ENCODE measurements around the gene ASB10.
A peak's percentile ranks its signal among the peaks of the same experiment; 100 is the strongest.

ASB10 gene

GRCh38 chr7:151185762-151186639 is 1.0 kb downstream of the ASB10 start:
- no peak for TF ChIP-seq CTCF (IDR thresholded peaks at IDR 0.05; ENCODE audit: extremely low read depth, missing control alignments)
- DNase-seq (ENCODE audit: low spot score): no peak

DNA sequence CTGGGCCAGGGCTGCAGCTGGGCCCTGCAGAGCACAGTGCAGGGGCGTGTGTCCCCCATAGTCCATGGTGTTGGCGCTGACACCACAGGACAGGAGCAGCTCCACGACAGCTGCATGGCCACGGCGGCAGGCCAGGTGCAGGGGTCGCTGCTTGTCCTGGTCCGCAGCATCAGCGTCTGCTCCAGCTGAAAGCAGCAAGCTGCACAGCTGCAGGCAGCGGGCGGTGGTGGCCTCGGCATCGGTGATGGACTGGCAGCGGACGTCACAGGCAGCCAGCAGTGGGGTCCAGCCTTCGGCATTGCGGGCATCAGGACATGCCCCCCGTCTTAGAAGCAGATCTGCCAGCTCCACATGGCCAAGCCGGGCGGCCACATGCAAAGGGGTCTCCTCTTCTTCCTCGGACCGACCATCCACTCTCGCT is 6.0 kb downstream of the ASB10 start:
- TF ChIP-seq CTCF (IDR thresholded peaks at IDR 0.05; ENCODE audit: extremely low read depth, missing control alignments): no peak
- DNase-seq (ENCODE audit: low spot score): no peak

DNA sequence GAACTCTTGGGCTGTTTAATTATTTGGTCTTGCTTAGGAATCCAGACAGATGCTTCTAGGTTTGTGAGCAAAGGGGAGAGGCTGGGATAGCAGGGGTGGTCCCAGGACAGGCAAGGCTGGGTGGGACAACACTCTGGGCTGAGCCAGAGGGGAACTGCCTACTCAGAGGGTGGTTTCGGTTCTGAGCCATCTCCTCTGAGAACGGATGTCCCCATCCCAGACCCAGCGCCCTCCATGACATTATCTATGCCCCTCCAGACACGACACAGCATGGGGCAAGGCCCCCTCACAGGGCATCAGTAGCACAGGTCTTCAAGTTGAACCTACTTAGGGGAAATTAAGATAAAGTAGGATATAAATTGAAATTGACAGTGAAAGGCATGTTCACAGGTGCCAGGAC is 7.1 kb downstream of the ASB10 start:
- DNase-seq (ENCODE audit: low spot score): no peak

GRCh38 chr7:151179287-151179860 is 7.7 kb downstream of the ASB10 start:
- TF ChIP-seq CTCF (IDR thresholded peaks at IDR 0.05; ENCODE audit: extremely low read depth, missing control alignments): no peak
- no peak for DNase-seq (ENCODE audit: low spot score)

More for the DNA sequence above, 7.1 kb downstream of the ASB10 start:
- no peak for TF ChIP-seq CTCF (IDR thresholded peaks at IDR 0.05; ENCODE audit: extremely low read depth, missing control alignments)

DNA sequence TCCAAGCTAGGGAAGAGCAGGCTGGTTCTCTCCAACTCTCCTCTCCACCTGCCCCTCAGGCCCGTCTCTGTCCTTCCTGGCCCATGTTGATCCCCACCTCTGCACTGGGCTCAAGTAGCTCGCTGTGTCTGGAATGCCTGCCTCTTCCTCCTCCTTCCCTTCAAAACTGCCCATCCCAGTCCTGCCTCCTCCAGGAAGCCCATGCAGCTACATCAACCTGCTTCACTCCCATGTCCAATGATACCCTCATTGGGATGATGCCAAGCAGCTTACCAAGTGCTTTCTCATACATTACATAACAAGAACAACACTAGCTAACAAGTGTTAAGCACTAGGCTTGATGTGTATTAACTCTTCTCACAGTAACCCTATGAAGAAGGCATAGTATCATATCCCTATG is 8.2 kb downstream of the ASB10 start:
- no peak for TF ChIP-seq CTCF (IDR thresholded peaks at IDR 0.05; ENCODE audit: extremely low read depth, missing control alignments)
- DNase-seq (ENCODE audit: low spot score): no peak

DNA sequence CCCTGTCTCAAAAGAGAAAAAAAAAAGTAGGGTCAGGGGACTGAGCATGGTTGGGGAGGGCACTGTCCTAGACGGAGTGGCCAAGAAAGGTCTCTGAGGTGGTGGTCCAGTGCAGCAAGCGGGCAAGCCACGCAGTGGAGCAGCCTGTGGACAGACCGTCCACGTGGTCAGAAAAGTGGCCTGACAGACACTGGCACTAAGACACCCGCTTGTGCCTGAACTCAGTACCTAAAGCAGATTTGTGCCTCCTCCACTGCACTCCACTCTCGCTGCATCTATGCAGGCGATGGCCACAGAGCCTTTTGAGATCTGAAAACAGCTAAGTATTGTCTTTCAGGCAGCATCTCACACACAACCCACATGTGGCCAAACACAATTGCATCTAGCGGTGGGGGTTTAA is 8.8 kb downstream of the ASB10 start:
- no peak for TF ChIP-seq CTCF (IDR thresholded peaks at IDR 0.05; ENCODE audit: extremely low read depth, missing control alignments)

GRCh38 chr7:151177310-151177709 is 9.7 kb downstream of the ASB10 start:
- DNase-seq (ENCODE audit: low spot score): peak; percentile 6
- TF ChIP-seq CTCF (IDR thresholded peaks at IDR 0.05; ENCODE audit: extremely low read depth, missing control alignments): no peak

More for the DNA sequence above, 8.8 kb downstream of the ASB10 start:
- no peak for DNase-seq (ENCODE audit: low spot score)

Data from GM20000 (cell line).